NCI-H2029 treated with DMSO at 0.1 percent for 48 hours (cell line): ENCODE results near the gene AFP.

Experiments used
- DNase-seq: peaks from one replicate; lab custom pipeline; 2025; lab: John Stamatoyannopoulos, UW

The AFP gene

DNA sequence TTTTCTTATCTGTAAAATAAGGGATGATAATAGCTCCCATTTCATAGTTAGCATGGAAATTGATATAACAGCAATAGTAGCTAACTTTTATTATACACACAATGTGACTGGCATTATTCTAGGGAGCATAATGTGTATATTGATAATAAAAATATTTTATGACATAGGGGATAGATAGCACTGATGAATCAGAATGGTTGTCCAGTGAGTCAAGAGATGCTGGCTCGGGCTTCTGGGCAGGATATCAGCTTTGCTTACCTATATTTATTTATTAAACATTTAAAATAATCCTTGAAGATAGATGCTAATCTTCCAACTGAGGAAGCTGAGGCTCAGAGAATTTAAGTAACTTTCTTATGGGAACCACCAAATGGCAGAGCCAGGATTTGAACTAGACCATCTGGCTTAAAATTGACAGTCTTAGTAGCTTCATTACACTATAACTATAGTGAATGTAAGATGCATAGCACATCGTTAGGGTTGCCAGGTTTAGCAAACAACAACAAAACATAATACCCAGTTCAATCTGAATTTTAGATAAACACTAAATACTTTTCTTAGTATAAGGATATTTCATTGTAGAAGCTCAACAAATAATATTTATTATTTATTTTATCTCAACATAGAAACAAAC is 2.7 kb downstream of the AFP start:
- no peak for DNase-seq

DNA sequence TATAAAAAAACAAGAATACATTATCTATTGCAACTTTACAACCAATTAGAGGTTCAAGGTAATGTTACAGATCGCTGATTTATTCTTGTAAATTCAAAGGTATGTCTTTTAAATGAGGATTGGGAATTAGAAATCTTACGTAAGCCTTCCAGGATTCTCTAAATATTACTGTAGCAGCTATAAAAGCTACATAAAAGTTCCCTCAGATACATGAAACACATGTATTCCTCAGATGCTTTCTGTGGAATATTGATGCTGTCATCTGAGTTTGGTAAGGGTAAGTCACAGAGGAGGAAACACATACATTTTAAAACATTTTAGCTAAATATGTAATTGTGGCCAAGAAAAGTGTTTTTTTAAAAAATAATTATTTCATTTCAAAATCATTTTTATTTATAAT is 3.4 kb downstream of the AFP start:
- DNase-seq: no peak

DNA sequence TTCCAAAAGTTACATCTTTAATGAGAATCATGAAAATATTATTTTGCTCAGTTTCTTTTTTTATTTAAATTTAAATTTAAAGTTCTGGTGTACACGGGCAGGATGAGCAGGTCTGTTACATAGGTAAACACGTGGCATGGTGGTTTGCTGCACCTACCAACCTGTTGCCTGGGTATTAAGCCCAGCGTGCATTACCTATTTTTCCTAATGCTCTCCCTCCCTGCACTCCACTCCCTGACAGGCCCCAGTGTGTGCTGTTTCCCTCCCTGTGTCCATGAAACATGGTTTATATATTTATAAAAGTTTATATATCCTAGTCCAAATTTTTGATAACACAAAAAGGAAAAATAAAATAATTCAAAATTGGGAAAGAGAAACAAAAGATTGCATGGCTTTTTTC is 4.0 kb downstream of the AFP start:
- no peak for DNase-seq

DNA sequence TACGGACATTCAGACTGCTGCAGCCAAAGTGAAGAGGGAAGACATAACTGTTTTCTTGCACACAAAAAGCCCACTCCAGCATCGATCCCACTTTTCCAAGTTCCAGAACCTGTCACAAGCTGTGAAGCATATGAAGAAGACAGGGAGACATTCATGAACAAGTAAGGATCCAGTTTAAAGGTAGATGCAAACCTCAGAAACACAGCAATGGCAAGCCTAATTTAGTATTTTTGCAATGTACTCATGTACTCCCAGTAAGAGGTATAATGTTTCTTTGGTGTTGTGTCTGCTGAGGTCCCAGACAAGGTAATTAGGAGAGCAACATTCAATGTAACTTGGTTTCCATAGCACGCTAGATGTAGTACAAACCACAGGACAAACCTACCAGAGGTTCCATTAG is 4.6 kb downstream of the AFP start:
- no peak for DNase-seq

DNA sequence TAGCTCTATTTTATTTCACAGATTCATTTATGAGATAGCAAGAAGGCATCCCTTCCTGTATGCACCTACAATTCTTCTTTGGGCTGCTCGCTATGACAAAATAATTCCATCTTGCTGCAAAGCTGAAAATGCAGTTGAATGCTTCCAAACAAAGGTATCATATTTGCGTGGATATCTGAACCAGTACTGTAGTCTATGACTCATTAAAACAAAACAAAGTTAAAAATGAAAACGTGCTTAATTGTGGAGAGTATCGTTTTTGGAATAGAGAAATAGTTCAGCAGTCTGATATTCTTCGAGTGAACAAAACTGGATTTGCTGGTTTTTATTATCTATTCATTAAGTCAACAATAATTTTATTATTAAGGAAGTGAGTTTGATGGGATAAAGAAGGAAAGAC is 6.3 kb downstream of the AFP start:
- no peak for DNase-seq

DNA sequence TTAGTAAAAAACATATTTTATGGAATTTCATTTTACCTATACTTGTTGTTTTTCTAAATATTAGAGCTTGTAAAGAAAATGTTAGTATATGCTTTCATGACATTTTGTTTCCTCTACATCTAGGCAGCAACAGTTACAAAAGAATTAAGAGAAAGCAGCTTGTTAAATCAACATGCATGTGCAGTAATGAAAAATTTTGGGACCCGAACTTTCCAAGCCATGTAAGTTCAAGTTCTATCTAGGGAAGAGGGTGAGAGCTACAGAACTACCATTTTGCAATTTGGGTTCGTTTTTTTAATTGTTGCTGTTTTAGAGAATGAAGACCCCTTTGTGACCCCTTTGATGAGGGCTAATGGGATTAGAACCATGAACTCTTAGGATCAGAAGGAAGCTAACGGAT is 7.2 kb downstream of the AFP start:
- DNase-seq: no peak

DNA sequence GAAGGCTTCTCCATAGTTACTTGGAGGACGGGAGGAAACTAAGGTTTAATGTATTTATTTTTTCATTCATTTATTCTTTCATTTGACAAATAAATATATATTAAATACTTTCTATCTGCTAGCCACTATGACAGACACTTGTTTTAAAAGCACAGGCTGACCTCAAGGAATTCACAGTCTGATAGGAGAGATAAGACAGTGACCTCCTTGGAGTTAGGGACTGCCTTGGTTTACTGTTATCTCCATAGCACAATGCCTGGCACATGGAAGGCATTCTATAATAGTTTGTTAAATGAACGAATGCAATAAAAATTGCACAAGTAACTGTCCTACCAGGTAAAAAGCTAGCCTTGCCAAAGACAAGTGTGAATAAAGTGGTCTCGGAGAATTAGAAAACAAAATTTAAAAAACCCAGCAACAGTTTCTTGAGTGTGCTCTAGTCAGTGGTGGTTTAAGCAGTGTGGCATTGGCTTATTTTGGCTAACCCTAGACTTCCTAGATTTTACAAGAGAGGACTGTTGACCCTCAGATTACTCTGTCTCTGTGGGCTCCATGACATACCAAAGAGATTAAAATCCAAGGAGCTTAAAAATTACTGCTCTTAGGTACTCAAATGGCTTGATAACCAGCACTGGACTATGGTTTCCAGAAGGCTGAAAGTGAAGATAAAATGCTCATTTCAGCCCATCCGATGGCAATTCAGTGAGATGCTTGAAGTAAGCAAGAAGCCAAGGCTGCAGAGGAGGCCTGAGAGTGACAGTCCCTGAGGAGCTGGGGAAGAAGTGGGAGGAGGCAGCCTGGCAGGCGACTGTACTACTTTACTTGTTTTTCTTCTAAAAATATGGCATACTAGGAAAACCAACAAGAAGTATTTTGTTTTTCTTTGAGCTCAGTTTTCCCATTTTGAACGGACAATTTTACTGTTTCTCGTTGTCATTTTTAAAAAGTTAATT is 9.6 kb downstream of the AFP start:
- no peak for DNase-seq

DNA sequence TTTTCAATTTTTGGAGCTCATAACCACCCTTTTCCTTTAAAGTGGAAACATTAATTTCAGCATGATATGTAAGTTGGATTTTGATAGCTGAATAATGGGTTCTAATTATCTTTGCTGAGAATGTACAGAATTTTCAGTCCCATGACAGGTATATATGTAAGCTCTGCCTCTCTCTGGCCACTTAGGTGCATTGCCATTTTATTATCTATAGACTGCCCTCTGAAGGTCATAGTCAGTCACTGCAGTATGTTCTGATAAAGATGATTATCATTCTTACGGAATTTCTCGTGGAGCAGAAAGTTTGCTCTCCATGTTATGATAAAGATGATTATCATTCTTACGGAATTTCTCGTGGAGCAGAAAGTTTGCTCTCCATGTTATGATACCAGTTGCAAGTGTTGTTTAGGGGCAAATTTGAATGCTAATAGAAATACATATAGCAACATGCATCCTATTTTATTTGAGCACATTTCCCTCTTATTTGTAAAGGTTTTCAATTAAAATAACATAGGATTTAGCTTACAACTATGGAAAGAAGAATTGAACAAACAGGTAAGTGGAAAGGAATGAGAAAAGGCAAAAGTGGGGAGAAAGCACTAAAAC is 10.4 kb downstream of the AFP start:
- peak; percentile 44 for DNase-seq

DNA sequence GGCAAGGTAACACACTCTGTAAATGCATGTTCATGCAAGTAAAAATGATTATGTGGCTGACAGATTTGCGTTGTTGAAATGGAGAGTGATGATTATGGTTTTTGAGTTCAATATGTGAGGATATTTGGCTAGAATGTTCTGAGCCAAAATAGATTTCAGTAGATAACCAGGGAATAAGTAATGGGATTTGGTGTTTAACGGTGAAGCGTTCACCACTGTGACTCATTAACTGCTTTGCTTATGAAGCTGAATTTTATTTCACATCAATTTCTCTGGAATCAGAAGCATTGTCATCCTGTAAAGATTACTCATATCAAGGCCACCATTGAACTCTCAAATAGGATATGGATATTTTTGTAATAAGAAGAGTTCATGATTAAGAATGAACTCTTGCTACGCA is 11.7 kb downstream of the AFP start:
- no peak for DNase-seq

DNA sequence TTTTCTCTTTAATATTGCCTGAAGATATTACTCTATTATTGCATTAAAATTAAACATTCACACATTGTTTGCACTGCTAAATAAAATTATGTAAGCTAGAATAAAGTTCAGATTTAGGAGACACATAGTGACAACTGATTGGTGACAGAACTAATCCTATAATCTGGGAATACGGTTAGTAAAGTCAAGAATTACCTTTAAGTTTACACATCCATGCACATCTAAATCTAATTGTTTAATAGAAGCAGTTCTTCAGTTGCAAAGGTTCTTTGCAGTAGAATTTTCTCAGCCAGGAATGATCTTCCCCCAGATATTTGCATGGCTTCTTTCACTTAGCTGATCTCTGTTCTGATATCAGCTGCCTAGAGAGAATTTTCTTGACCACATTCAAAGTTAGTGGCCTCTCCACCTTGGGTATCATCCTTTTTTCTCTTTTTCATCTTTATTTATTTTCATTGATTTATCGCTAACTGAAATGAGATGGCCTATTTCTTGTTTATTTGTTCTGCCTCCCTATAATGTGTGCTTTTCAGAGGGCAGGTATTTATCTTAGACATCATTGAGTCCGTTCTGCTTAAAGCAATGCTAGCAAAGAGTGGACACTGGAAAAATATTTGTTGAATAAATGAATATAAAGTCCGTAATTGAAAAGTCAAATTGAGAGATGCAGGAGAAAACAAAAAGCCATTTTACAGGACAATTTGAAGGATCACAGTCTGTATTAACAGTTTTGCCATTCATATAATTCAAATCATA is 12.6 kb downstream of the AFP start:
- no peak for DNase-seq

DNA sequence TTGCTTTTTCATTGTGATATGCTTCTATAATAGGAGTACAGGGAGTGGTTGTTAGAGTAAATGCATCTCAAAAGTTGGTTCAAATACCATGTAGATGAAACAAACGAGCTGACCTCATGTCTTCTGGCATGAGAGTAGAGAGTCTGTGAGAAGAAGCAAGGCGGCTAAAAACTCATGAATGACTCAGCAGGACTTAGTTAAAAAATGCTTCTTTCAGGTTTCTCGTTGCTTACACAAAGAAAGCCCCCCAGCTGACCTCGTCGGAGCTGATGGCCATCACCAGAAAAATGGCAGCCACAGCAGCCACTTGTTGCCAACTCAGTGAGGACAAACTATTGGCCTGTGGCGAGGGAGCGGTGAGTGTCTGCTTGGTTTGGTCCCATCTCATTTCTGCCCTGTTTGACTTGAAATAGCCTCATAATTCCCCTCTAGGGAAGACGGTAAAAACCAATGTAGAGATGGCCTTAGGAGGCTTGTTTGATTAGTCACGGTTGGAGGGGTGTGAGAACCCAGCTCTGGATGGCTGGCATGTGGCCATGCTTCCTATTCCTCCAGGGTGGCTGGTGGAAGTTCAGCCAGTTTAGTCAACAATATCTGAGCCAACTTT is 14.5 kb downstream of the AFP start:
- peak; percentile 49 for DNase-seq

DNA sequence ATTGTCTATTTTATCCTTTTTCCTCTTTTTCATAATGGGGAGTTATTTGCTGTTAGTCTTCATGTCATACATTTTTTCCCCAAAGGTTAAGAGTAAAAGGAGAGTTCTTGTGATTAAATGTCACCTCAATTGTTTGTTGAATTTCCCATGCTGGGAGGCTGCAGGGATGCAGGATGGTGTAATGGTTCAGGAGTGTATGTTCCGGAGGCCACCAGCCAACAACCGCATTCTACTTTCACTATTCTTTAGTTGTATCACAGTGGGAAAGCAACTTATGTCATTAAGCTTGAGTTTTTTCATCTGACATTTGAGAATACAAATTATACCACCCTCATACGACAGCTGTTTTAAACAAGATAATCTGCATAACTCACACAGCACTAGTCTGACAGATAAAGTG is 15.4 kb downstream of the AFP start:
- DNase-seq: no peak

DNA sequence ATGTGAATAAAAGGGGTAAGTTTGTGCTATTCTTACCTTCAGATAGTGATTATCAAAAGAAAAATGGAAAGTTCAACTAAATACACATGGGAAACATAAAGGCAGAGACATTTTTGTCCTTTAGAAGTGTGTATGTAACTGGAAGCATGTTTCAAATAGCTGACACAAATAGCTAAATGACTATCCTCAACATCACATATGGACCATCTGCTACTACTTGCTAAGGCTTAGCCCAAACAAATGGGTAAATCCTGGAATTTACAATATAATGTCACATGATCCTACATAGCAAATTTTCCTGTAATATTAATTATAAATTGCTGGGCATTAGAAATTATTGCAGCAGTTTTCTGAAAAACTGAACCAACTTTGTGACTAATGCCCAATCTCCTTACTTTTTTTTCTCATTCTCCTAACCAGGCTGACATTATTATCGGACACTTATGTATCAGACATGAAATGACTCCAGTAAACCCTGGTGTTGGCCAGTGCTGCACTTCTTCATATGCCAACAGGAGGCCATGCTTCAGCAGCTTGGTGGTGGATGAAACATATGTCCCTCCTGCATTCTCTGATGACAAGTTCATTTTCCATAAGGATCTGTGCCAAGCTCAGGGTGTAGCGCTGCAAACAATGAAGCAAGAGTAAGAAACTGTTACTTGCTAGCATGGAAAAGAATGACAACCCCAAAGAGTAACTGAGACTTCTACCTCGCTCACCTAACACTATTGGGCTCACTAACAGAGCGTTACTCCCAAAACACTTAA is 16.1 kb downstream of the AFP start:
- no peak for DNase-seq

DNA sequence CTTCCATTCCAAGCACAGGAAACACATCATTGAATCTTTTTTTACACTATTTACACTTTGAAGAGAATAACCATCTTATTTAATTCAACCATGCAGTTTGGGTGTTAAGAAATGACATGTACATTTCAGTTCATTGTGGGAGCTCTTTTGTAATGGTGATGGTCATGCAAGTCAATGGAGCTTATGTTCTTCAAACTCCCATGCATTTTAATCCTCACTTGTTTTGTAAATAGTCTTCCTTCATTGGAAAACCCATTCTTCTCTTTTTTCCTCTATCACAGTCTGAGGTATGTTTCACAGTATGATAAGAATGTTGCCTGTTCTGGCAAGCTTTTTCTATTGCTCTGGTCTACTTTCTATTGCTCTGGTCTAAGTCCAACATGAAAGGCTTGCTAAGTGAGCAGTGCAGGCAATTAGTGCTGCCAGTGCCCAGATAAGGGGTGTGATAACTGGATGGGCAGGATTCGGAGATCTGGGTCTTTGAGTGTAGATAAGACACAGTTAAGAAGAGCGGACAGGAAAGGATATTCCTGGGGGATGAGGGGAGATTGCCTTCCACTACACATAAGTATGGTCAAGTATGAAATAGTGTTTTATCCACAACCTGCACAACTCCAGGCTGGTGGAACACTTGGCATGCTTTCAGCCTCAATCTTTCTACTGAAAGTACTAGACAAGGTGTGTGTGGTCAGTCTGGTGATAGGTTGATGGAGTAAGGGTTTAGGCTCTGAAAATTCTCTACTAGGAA is 17.1 kb downstream of the AFP start:
- DNase-seq: no peak

DNA sequence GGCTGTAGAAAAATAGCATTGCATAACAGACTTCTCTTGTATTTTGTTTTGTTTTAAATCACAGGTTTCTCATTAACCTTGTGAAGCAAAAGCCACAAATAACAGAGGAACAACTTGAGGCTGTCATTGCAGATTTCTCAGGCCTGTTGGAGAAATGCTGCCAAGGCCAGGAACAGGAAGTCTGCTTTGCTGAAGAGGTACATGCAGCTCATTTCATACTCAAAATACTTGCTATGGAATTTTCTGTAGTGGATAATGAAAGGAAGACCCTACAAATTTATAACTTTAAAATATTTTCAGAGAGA is 17.6 kb downstream of the AFP start:
- no peak for DNase-seq

DNA sequence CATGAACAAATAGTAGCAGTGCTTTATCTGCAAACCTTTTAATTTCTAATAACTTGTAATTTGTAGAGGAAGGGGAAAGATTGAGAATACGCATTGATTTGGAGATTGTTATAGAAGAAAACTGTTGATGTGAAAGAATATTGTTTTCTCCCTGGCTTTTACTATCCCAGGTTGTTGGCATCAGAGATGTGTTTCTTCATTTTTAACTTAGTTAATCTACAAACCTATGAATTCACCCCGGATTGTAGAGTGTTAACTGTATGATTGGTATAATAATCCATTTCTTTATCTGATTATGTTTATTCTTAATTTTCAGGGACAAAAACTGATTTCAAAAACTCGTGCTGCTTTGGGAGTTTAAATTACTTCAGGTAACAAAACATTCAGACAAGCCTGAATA is 18.9 kb downstream of the AFP start:
- DNase-seq: no peak

DNA sequence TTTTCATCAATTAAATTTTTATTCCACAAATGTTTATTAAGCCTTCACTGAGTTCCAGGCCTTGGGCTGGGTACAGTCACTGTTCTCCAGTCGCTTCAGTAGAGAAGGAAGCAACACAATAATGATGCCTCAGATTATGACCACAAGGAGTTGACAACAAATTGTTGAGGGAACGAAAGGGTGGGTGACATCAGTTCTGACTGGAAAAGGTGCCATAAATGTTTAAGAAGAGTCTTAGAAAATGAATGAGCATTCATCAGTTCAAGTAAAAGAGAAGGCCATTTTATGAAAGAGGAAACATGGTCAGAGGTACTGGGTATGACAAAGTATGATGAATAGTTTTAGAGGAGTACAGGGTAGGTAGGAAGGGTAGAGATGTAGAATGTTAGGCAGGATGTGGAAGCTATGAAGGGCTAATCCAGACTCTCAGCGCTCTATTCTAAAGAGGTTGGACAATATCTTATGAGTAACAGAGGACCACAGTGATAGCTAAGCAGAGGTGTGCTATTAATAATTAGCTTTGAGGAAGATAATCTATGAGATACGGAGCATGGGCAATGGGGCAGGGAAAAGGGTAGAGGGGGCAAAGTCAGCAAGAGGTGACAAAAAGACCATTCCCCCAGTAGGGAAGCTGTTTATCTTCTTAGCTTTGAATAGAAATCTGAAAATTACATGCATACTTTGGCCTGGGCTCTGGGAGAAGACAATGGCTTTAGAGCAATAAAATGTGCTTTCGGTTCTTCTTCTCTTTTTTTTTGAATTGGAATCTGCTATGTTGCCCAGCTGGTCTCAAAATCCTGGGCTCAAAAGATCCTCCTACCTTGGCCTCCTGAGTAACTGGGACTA is 20.4 kb downstream of the AFP start:
- DNase-seq: no peak

DNA sequence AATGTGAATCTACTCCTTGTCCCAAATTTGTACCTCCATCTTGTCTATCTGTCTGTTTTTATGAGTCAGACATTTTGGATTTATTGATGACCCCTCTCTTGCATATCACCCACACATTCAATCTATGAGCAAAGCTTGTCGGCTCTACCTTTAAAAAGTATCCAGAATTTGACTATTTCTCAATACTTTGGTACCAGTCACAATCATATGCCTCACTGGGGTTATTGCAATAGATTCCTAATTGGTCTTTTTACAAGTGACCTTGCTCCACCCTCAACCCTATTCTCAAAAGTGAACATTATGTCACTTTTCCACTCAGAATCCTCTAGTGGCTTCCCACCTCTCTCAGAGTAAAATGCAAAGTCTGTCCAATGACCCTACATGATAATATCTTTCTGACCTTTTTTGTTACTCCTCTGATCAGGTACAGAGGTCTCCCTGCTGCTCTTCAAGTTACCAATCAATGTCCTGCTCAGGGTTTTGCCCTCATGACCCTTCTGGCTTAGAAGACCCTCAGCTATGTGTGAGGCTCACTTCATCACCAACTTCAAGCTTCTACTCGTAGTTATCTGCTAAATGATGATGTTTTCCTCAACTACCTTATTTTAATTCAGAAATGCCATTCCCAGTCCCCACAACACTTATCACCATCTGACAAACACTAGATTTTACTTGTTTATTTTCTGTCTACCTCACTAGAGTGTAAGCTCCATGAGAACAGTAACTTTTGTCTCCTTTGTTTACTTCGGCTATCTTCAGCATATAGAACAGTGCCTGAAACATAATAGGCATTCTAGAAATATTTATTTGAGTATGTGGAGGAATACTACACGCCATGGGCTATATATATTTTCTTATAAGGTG is 22.4 kb downstream of the AFP start:
- no peak for DNase-seq

DNA sequence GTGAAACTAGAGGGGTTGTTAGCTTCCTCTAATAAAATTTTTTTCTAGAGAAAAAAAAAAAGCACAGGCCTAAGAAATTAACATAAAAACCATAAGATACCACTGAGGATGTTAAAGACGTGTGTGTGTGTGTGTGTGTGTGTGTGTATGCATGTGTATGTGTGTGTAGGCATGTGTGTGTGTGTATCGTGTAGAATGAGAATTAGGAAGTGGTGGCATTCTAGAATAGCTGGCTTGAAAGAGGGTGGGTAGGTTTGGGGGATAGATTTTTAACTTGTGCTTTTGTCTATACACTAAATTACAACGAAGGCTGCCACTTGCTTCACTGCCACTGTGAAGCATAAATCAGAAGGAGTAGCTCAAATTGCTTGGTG is 23.0 kb downstream of the AFP start:
- DNase-seq: no peak
